B cell (primary cell): ENCODE results near the gene KHDC4. TPM values are rescaled to one million over a fixed set of nuclear protein-coding genes. Genes with fewer than 3 reads are reported as not detected.
"Not testable (repeated sequence)": the region's sequence is repeated elsewhere in the genome, so short reads cannot be mapped to it uniquely, and the experiment has no call there.

Source experiments
- ATAC-seq: fragments of 200-7000 bp; cut with Tn5 transposase; one replicate; pipeline ENCODE4 v1.10.0; 2021; ENCODE audit warnings: low read depth, mild to moderate bottlenecking, moderate number of reproducible peaks, moderate library complexity
- CTCF ChIA-PET: fragments of 350-600 bp; sonication (Branson Sonifier 250); formaldehyde crosslinking; loops from one replicate; lab custom pipeline; 2021; ENCODE audit warnings: antibody characterized with exemption, inconsistent platforms; lab: Charles Lee
- POLR2A ChIA-PET: fragments of 350-600 bp; sonication (Branson Sonifier 250); formaldehyde crosslinking; loops from one replicate; lab custom pipeline; 2021; ENCODE audit warnings: antibody characterized with exemption; lab: Charles Lee
- DNase-seq: peaks from one replicate; pipeline ENCODE4 v3.0.0; 2013
- H2AFZ ChIP-seq: 2 replicates; pipeline ENCODE4 v1.6.1; 2012; ENCODE audit warnings: mild to moderate bottlenecking, low read depth, low read length; ENCODE audit not compliant: insufficient read depth, poor library complexity, severe bottlenecking
- H3K27ac ChIP-seq, 2 donors: 1 replicate in 1 of 2; 2 replicates in 1 of 2; pipeline ENCODE4 v1.5.1; 2012 to 2013; ENCODE audit warnings: low read length in 2 of 2, mild to moderate bottlenecking in 2 of 2, moderate library complexity in 1 of 2
- H3K27me3 ChIP-seq, 4 experiments: fragments of 200-600 bp in 1 of 4; sonication (generic) in 1 of 4; replicated peaks in 1 of 4; 1 replicate in 2 of 4; 2 replicates in 2 of 4; pipeline versions ENCODE4 v1.6.1 to v1.7.0; 2013 to 2016; ENCODE audit warnings: low read length in 3 of 4, mild to moderate bottlenecking in 2 of 4, mixed read lengths in 1 of 4, moderate library complexity in 1 of 4; ENCODE audit not compliant: insufficient read depth in 4 of 4, control insufficient read depth in 3 of 4; ENCODE audit errors: control extremely low read depth in 1 of 4
- H3K36me3 ChIP-seq, 2 experiments: replicated peaks in 1 of 2; 1 replicate in 1 of 2; 2 replicates in 1 of 2; pipeline versions ENCODE4 v1.6.1 to v1.7.1; 2013; ENCODE audit warnings: low read length in 1 of 2; ENCODE audit not compliant: insufficient read depth in 2 of 2, control insufficient read depth in 1 of 2; ENCODE audit errors: control extremely low read depth in 1 of 2, extremely low read depth in 1 of 2
- H3K4me1 ChIP-seq, 2 donors: fragments of 200-600 bp in 1 of 2; sonication (generic) in 1 of 2; 1 replicate in 1 of 2; 2 replicates in 1 of 2; pipeline versions ENCODE4 v1.5.1 to v1.6.1; 2013 to 2017; ENCODE audit warnings: low read length in 2 of 2; ENCODE audit not compliant: control insufficient read depth in 2 of 2, insufficient read depth in 2 of 2
- H3K4me2 ChIP-seq: replicated peaks from 2 replicates; pipeline ENCODE3; 2012; ENCODE audit warnings: mild to moderate bottlenecking, low read depth, low read length; ENCODE audit not compliant: poor library complexity, severe bottlenecking
- H3K4me3 ChIP-seq, 5 experiments: fragments of 200-600 bp in 1 of 5; sonication (generic) in 1 of 5; 1 replicate in 3 of 5; 2 replicates in 2 of 5; pipeline versions ENCODE4 v1.5.1 to v1.7.0; 2011 to 2016; ENCODE audit warnings: low read length in 4 of 5, mild to moderate bottlenecking in 4 of 5, low read depth in 2 of 5, control low read depth in 1 of 5, moderate library complexity in 1 of 5; ENCODE audit not compliant: insufficient read depth in 1 of 5; ENCODE audit errors: control extremely low read depth in 1 of 5, extremely low read depth in 1 of 5
- H3K79me2 ChIP-seq: fragments of 200-600 bp; sonication (generic); one replicate; pipeline ENCODE4 v1.6.0; 2016; ENCODE audit warnings: low read length; ENCODE audit not compliant: control insufficient read depth, insufficient read depth
- H3K9ac ChIP-seq: fragments of 200-600 bp; sonication (generic); 2 replicates; pipeline ENCODE4 v1.6.1; 2017; ENCODE audit warnings: mild to moderate bottlenecking, low read length, moderate library complexity
- H3K9me3 ChIP-seq, 3 donors: one replicate each; pipeline versions ENCODE4 v1.6.1 to v1.7.1; 2013; ENCODE audit warnings: low read length in 2 of 3; ENCODE audit not compliant: control insufficient read depth in 2 of 3, insufficient read depth in 1 of 3; ENCODE audit errors: control extremely low read depth in 1 of 3
- H4K20me1 ChIP-seq: 2 replicates; pipeline ENCODE4 v1.6.0; 2012; ENCODE audit warnings: mild to moderate bottlenecking, low read length; ENCODE audit not compliant: insufficient read depth, control insufficient read depth, poor library complexity, severe bottlenecking
- H3K27ac Mint-ChIP-seq: one replicate; pipeline ENCODE4 v1.8.0; 2021; ENCODE audit warnings: mixed read lengths
- H3K27me3 Mint-ChIP-seq: one replicate; pipeline ENCODE4 v1.8.0; 2021; ENCODE audit warnings: mixed read lengths
- H3K4me1 Mint-ChIP-seq: one replicate; pipeline ENCODE4 v1.8.0; 2021; ENCODE audit warnings: mixed read lengths
- H3K4me3 Mint-ChIP-seq: one replicate; pipeline ENCODE4 v1.8.0; 2021; ENCODE audit warnings: mixed read lengths
- H3K9me3 Mint-ChIP-seq: one replicate; pipeline ENCODE4 v1.8.0; 2022; ENCODE audit warnings: mixed read lengths; ENCODE audit not compliant: insufficient read depth
- EZH2 ChIP-seq: IDR thresholded peaks from 2 replicates; pipeline ENCODE4 v1.6.1; 2012; ENCODE audit warnings: borderline replicate concordance, low read depth, mild to moderate bottlenecking, moderate library complexity, low read length; ENCODE audit not compliant: insufficient read depth, poor library complexity, severe bottlenecking
- WGBS: methylation state at CpG from one replicate; pipeline ENCODE4 v1.1.5; 2013; ENCODE audit warnings: missing lambda C conversion rate; ENCODE audit not compliant: insufficient coverage; 5-methylcytosine and 5-hydroxymethylcytosine counted together
- intact Hi-C: fragments of 100-400 bp; cut with micrococcal nuclease; formaldehyde crosslinking; loops from one replicate; pipeline ENCODE4 v1.10.0; 2022
- polyA plus RNA-seq: library from polyadenylated mRNA; depleted of rRNA; stranded (reverse); fragments of >200 nt; gene quantifications from 2 replicates; pipeline ENCODE4 v1.2.3, GENCODE V29; 2012
- total RNA-seq, 2 donors: library from RNA; stranded (reverse); fragments of 120-200 nt in 1 of 2; gene quantifications; 1 replicate in 1 of 2; 2 replicates in 1 of 2; pipeline versions ENCODE4 v1.2.3 to v1.2.4, GENCODE V29; 2013 to 2022
- TF ChIP-seq, protein P1 (sequence below): fragments of 200-600 bp; IDR thresholded peaks from one replicate; pipeline ENCODE4 v1.8.0; 2022; ENCODE audit warnings: antibody characterized with exemption, mild to moderate bottlenecking

KHDC4 gene
- total and polyA plus RNA-seq, 2 donors (not counting 1 experiment from before 2014, with no cell fraction given): 51.3 to 122 TPM

DNA sequence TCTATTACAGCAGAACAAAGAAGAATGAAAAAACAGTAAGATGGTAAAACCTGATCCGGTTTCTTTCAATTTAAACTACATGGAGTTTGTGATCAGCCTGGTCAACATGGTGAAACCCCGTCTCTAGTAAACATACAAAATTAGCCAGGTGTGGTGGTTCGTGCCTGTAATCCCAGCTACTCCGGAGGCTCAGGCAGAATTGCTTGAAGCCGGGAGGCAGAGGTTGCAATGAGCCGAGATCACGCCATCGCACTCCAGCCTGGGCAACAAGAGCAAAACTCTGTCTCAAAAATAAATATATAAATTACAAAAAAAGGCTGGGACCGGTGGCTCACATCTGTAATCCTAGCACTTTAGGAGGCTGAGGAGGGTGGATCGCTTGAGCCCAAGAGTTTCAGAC, 3.5 kb downstream of the KHDC4 start:
- not testable (repeated sequence) for DNase-seq, H3K27me3 Mint-ChIP-seq, H3K9ac ChIP-seq, H3K4me3 Mint-ChIP-seq, H3K9me3 ChIP-seq, H3K9me3 Mint-ChIP-seq, H3K27me3 ChIP-seq, H3K4me3 ChIP-seq, H3K4me2 ChIP-seq, H2AFZ ChIP-seq, ATAC-seq
- Histone ChIP-seq H3K27ac (peak overlapping the region in 1 of 2 donors; percentile 53), H4K20me1 (peaks cover 39% of the 10 kb centered on the region), H3K36me3 (peaks cover 2 to 59% of the 10 kb centered on the region in 2 experiments), H3K79me2 (peaks cover 72% of the 10 kb centered on the region), H3K4me1 (peaks cover 31 to 42% of the 10 kb centered on the region in 2 donors)
- H3K27ac Mint-ChIP-seq: peak overlapping the region; percentile 11
- ChIA-PET POLR2A (interaction anchor here (0.7 kb wide), 2 partner anchors 23 to 27 kb away, joined by 3 read pairs; no protein-coding TSS in a partner anchor), CTCF (interaction anchor here (0.7 to 6.3 kb wide), 4 partner anchors 14 to 1241 kb away, joined by 4 to 83 read pairs (median 6); no protein-coding TSS in a partner anchor)
- H3K4me1 Mint-ChIP-seq: peaks cover 28% of the 10 kb centered on the region
- intact Hi-C loops: loop anchor here (5.0 kb wide), 1 partner anchor 137 kb away; no protein-coding TSS in a partner anchor
- WGBS: 80% methylated on average over 1 of the region's 10 CpGs

DNA sequence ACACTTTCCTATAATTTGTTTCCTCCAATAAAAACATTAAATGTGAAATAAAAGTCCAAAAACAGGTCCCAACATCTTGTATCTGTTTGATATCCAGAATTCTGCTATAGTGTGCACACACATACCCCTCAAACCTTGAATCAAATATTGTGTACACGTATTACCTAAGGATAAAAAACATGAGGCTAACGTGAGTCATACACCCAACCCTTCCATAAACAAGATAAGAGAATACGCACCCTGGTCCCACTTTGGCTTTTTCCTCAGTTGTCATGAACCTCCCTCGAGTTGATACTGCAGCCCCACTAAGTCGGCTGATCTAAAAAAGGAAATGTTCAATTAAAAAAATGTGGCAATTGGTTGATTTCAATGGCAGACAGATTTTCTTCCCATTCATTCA, 5.2 kb downstream of the KHDC4 start:
- peaks cover 28% of the 10 kb centered on the region for H3K4me1 Mint-ChIP-seq
- Histone ChIP-seq H3K4me2 (no peak overlapping the region), H3K4me3 (no peak overlapping the region), H3K9ac (no peak overlapping the region), H3K36me3 (peaks cover 3 to 74% of the 10 kb centered on the region in 2 experiments), H3K79me2 (peaks cover 67% of the 10 kb centered on the region), H3K27ac (no peak overlapping the region), H3K9me3 (no peaks in the 10 kb centered on the region), H3K4me1 (peaks cover 27 to 36% of the 10 kb centered on the region in 2 donors), H3K27me3 (no peaks in the 10 kb centered on the region), H2AFZ (no peak overlapping the region), H4K20me1 (peaks cover 39% of the 10 kb centered on the region)
- no peak overlapping the region for H3K4me3 Mint-ChIP-seq
- H3K9me3 Mint-ChIP-seq: no peaks in the 10 kb centered on the region
- ChIA-PET CTCF (interaction anchor here (1.3 kb wide), 1 partner anchor 9 kb away, joined by 6 read pairs; no protein-coding TSS in a partner anchor), POLR2A (no interaction called here)
- H3K27me3 Mint-ChIP-seq: no peaks in the 10 kb centered on the region
- intact Hi-C loops: no loop called here
- TF ChIP-seq EZH2: no peak
- TF ChIP-seq, protein P1, sequence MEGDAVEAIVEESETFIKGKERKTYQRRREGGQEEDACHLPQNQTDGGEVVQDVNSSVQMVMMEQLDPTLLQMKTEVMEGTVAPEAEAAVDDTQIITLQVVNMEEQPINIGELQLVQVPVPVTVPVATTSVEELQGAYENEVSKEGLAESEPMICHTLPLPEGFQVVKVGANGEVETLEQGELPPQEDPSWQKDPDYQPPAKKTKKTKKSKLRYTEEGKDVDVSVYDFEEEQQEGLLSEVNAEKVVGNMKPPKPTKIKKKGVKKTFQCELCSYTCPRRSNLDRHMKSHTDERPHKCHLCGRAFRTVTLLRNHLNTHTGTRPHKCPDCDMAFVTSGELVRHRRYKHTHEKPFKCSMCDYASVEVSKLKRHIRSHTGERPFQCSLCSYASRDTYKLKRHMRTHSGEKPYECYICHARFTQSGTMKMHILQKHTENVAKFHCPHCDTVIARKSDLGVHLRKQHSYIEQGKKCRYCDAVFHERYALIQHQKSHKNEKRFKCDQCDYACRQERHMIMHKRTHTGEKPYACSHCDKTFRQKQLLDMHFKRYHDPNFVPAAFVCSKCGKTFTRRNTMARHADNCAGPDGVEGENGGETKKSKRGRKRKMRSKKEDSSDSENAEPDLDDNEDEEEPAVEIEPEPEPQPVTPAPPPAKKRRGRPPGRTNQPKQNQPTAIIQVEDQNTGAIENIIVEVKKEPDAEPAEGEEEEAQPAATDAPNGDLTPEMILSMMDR: no peak
- no peak overlapping the region for H3K27ac Mint-ChIP-seq
- WGBS: 93% methylated on average over 3 of the region's 5 CpGs
- ATAC-seq (no peak), DNase-seq (no peak)
